HepG2 (cell line): ENCODE results near the gene EWSR1. TPM values are rescaled to one million over a fixed set of nuclear protein-coding genes. Genes with fewer than 3 reads are reported as not detected.
A peak's percentile ranks its signal among the peaks of the same experiment; 100 is the strongest.

Experiments used
- HOXA7 ChIP-seq: sonication (generic); formaldehyde crosslinking; IDR thresholded peaks from 2 replicates; pipeline ENCODE4 v1.8.1; 2022; ENCODE audit warnings: mild to moderate bottlenecking, missing genetic modification reagents, moderate library complexity
- KAT2B ChIP-seq: fragments of 150-350 bp; IDR thresholded peaks from 2 replicates; pipeline ENCODE4 v1.6.1; 2014; ENCODE audit warnings: low read depth, low read length, borderline replicate concordance
- MAFF ChIP-seq: IDR thresholded peaks from 2 replicates; pipeline ENCODE4 v1.6.1; 2011; ENCODE audit warnings: low read depth, low read length, improper control_type of control experiment
- MXD4 ChIP-seq: IDR thresholded peaks from 2 replicates; pipeline ENCODE4 v1.6.1; 2016; ENCODE audit warnings: mild to moderate bottlenecking, missing biosample characterization, missing genetic modification reagents
- NFKB2 ChIP-seq: sonication (generic); formaldehyde crosslinking; IDR thresholded peaks from 2 replicates; pipeline ENCODE4 v1.4.0; 2020; ENCODE audit warnings: missing genetic modification reagents, borderline replicate concordance
- PHF5A ChIP-seq: IDR thresholded peaks from one replicate; pipeline ENCODE4 v1.6.1; 2018; ENCODE audit warnings: low read depth, missing genetic modification reagents; ENCODE audit not compliant: unreplicated experiment
- PITX1 ChIP-seq: sonication (generic); formaldehyde crosslinking; IDR thresholded peaks from 2 replicates; pipeline ENCODE4 v1.5.1; 2020; ENCODE audit warnings: mild to moderate bottlenecking, missing genetic modification reagents
- SATB2 ChIP-seq: sonication (generic); formaldehyde crosslinking; IDR thresholded peaks from 2 replicates; pipeline ENCODE4 v1.5.0; 2020; ENCODE audit warnings: missing genetic modification reagents
- SMAD9 ChIP-seq: sonication (generic); formaldehyde crosslinking; IDR thresholded peaks from 2 replicates; pipeline ENCODE4 v1.5.1; 2020; ENCODE audit warnings: mild to moderate bottlenecking, missing genetic modification reagents
- ZNF547 ChIP-seq: sonication (generic); formaldehyde crosslinking; IDR thresholded peaks from 2 replicates; pipeline ENCODE4 v1.5.1; 2020; ENCODE audit warnings: mild to moderate bottlenecking, missing genetic modification reagents
- polyA plus RNA-seq, 8 experiments: library from polyadenylated mRNA; depleted of rRNA in 3 of 8; stranded (reverse) in 7 of 8; unstranded in 1 of 8; fragments of >200 nt; fragmentation: Illumina TruSeq in 4 of 8; extraction: Trizol in 4 of 8; gene quantifications; 2 replicates each; pipeline versions ENCODE4 v1.2.1 to v1.2.3, GENCODE V29; 2011 to 2016; ENCODE audit warnings: low read depth in 4 of 8, missing spikeins in 1 of 8, mixed read lengths in 1 of 8; ENCODE audit not compliant: insufficient read depth in 1 of 8
- total RNA-seq, 5 experiments: library from RNA; depleted of rRNA; stranded (reverse); fragments of >200 nt; fragmentation: Illumina TruSeq; extraction: Trizol; gene quantifications; 2 replicates each; pipeline ENCODE4 v1.2.3, GENCODE V29; 2016; ENCODE audit warnings: low read depth in 1 of 5
- TF ChIP-seq, protein P1 (sequence below): sonication (generic); formaldehyde crosslinking; IDR thresholded peaks from 2 replicates; pipeline ENCODE4 v1.9.0; 2022; ENCODE audit warnings: low read depth, missing genetic modification reagents
- TF ChIP-seq, protein P2 (sequence below): sonication (generic); formaldehyde crosslinking; IDR thresholded peaks from 2 replicates; pipeline ENCODE4 v1.4.0; 2020; ENCODE audit warnings: missing genetic modification reagents
- TF ChIP-seq, protein P3 (sequence below): IDR thresholded peaks from 2 replicates; pipeline ENCODE4 v1.6.1; 2012; ENCODE audit warnings: inconsistent platforms
- TF ChIP-seq, protein P4 (sequence below): sonication (generic); formaldehyde crosslinking; IDR thresholded peaks from 2 replicates; pipeline ENCODE4 v1.9.0; 2021; ENCODE audit warnings: missing genetic modification reagents, mild to moderate bottlenecking, borderline replicate concordance
- TF ChIP-seq, protein P5 (sequence below): sonication (generic); formaldehyde crosslinking; IDR thresholded peaks from 2 replicates; pipeline ENCODE4 v1.8.0; 2022; ENCODE audit warnings: missing genetic modification reagents, mild to moderate bottlenecking, borderline replicate concordance
- TF ChIP-seq, protein P6 (sequence below): sonication (generic); formaldehyde crosslinking; IDR thresholded peaks from 2 replicates; pipeline ENCODE4 v1.8.0; 2022; ENCODE audit warnings: mild to moderate bottlenecking, missing genetic modification reagents

Gene EWSR1
- total and polyA plus RNA-seq, 2 of the 13 experiments (the other 11 are each of a cell fraction or from before 2014, with no cell fraction given), result 211 to 326 TPM

DNA sequence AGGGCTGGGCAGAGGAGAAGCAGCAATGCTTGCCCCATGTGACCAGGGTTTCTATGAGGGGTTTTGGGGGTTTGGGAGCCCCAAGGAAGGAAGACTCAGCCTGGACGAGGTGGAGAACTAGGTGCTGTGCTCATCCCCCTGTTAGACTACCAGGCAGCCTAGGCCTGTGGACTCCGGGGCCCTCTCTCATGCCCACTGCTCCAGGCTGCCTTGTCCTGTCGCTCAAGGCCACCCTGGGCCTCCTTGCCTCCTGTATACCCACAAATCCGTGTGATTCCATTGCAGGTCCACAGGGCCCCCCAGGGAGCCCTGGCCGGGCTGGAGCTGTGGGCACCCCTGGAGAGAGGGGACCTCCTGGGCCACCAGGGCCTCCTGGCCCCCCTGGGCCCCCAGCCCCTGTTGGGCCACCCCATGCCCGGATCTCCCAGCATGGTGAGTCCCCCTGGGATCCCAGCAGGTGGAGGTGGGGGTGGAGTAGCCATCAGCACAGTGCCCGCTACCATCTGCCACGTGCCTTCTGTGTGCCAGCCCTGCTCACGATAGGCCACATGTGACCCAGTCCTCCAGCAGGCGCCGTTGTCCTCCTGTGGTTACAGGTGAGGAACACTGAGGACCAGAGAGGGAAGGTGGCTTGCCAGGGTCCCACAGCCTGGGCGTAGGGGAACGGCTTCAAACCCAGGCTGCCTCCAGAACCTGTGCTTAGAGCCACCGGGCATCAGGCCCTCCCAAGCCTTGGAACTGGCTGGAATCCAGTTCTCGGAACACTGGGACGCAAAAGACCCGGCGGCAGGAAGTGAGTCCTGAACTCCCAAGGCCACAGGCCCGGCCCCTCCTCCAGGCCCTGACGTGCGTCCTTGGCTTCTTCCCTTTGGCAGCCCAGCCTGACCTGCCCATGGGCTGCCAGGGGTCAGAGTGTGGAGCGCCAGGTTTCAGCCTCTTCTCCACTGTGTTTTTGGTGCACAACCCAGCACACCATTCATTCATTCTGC, 35.8 kb upstream of the EWSR1 start (continued):
- peak; percentile 17; the same call in 1 of the 2 replicates for TF ChIP-seq ZNF547 (CRISPR knock-in tag)
- TF ChIP-seq, protein P1, sequence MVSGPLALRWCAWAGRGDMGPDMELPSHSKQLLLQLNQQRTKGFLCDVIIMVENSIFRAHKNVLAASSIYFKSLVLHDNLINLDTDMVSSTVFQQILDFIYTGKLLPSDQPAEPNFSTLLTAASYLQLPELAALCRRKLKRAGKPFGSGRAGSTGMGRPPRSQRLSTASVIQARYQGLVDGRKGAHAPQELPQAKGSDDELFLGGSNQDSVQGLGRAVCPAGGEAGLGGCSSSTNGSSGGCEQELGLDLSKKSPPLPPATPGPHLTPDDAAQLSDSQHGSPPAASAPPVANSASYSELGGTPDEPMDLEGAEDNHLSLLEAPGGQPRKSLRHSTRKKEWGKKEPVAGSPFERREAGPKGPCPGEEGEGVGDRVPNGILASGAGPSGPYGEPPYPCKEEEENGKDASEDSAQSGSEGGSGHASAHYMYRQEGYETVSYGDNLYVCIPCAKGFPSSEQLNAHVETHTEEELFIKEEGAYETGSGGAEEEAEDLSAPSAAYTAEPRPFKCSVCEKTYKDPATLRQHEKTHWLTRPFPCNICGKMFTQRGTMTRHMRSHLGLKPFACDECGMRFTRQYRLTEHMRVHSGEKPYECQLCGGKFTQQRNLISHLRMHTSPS (CRISPR knock-in tag), result peak; percentile 90
- no peak for TF ChIP-seq MXD4 (CRISPR knock-in tag)
- TF ChIP-seq PHF5A (CRISPR knock-in tag), result no peak
- TF ChIP-seq NFKB2 (CRISPR knock-in tag), result no peak
- TF ChIP-seq HOXA7 (CRISPR knock-in tag), result no peak
- TF ChIP-seq, protein P2, sequence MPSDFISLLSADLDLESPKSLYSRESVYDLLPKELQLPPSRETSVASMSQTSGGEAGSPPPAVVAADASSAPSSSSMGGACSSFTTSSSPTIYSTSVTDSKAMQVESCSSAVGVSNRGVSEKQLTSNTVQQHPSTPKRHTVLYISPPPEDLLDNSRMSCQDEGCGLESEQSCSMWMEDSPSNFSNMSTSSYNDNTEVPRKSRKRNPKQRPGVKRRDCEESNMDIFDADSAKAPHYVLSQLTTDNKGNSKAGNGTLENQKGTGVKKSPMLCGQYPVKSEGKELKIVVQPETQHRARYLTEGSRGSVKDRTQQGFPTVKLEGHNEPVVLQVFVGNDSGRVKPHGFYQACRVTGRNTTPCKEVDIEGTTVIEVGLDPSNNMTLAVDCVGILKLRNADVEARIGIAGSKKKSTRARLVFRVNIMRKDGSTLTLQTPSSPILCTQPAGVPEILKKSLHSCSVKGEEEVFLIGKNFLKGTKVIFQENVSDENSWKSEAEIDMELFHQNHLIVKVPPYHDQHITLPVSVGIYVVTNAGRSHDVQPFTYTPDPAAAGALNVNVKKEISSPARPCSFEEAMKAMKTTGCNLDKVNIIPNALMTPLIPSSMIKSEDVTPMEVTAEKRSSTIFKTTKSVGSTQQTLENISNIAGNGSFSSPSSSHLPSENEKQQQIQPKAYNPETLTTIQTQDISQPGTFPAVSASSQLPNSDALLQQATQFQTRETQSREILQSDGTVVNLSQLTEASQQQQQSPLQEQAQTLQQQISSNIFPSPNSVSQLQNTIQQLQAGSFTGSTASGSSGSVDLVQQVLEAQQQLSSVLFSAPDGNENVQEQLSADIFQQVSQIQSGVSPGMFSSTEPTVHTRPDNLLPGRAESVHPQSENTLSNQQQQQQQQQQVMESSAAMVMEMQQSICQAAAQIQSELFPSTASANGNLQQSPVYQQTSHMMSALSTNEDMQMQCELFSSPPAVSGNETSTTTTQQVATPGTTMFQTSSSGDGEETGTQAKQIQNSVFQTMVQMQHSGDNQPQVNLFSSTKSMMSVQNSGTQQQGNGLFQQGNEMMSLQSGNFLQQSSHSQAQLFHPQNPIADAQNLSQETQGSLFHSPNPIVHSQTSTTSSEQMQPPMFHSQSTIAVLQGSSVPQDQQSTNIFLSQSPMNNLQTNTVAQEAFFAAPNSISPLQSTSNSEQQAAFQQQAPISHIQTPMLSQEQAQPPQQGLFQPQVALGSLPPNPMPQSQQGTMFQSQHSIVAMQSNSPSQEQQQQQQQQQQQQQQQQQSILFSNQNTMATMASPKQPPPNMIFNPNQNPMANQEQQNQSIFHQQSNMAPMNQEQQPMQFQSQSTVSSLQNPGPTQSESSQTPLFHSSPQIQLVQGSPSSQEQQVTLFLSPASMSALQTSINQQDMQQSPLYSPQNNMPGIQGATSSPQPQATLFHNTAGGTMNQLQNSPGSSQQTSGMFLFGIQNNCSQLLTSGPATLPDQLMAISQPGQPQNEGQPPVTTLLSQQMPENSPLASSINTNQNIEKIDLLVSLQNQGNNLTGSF (CRISPR knock-in tag), result no peak
- TF ChIP-seq, protein P3, sequence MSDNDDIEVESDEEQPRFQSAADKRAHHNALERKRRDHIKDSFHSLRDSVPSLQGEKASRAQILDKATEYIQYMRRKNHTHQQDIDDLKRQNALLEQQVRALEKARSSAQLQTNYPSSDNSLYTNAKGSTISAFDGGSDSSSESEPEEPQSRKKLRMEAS, result peak; percentile 30; the same call in 1 of the 2 replicates
- TF ChIP-seq, protein P4, sequence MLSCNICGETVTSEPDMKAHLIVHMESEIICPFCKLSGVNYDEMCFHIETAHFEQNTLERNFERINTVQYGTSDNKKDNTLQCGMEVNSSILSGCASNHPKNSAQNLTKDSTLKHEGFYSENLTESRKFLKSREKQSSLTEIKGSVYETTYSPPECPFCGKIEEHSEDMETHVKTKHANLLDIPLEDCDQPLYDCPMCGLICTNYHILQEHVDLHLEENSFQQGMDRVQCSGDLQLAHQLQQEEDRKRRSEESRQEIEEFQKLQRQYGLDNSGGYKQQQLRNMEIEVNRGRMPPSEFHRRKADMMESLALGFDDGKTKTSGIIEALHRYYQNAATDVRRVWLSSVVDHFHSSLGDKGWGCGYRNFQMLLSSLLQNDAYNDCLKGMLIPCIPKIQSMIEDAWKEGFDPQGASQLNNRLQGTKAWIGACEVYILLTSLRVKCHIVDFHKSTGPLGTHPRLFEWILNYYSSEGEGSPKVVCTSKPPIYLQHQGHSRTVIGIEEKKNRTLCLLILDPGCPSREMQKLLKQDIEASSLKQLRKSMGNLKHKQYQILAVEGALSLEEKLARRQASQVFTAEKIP (CRISPR knock-in tag), result no peak
- TF ChIP-seq, protein P5, sequence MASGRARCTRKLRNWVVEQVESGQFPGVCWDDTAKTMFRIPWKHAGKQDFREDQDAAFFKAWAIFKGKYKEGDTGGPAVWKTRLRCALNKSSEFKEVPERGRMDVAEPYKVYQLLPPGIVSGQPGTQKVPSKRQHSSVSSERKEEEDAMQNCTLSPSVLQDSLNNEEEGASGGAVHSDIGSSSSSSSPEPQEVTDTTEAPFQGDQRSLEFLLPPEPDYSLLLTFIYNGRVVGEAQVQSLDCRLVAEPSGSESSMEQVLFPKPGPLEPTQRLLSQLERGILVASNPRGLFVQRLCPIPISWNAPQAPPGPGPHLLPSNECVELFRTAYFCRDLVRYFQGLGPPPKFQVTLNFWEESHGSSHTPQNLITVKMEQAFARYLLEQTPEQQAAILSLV (CRISPR knock-in tag), result peak; percentile 58; the same call in 1 of the 2 replicates
- TF ChIP-seq PITX1 (CRISPR knock-in tag), result no peak
- TF ChIP-seq, protein P6, sequence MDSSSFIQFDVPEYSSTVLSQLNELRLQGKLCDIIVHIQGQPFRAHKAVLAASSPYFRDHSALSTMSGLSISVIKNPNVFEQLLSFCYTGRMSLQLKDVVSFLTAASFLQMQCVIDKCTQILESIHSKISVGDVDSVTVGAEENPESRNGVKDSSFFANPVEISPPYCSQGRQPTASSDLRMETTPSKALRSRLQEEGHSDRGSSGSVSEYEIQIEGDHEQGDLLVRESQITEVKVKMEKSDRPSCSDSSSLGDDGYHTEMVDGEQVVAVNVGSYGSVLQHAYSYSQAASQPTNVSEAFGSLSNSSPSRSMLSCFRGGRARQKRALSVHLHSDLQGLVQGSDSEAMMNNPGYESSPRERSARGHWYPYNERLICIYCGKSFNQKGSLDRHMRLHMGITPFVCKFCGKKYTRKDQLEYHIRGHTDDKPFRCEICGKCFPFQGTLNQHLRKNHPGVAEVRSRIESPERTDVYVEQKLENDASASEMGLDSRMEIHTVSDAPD (CRISPR knock-in tag), result no peak
- TF ChIP-seq SMAD9, result no peak
- no peak for TF ChIP-seq SATB2 (CRISPR knock-in tag)
- TF ChIP-seq KAT2B, result no peak
- no peak for TF ChIP-seq MAFF
